Spinal cord (tissue), 10 donors: ENCODE data around the gene LETM1. TPM values are rescaled to one million over a fixed set of nuclear protein-coding genes. Genes with fewer than 3 reads are reported as not detected.

Experiments
- DNase-seq, 6 donors: peaks; one replicate each; pipeline versions ENCODE4 v3.0.0 to v3.0.0-alpha.2; 2013 to 2015; ENCODE audit warnings: low spot score in 6 of 6, low read depth in 4 of 6
- H3K27ac ChIP-seq: one replicate; pipeline ENCODE4 v1.5.1; 2013; ENCODE audit warnings: low read depth, low read length, control low read depth
- H3K27me3 ChIP-seq: one replicate; pipeline ENCODE4 v1.6.1; 2013; ENCODE audit warnings: low read length; ENCODE audit not compliant: control insufficient read depth, insufficient read depth
- H3K36me3 ChIP-seq: one replicate; pipeline ENCODE4 v1.6.1; 2013; ENCODE audit warnings: low read length; ENCODE audit not compliant: control insufficient read depth, insufficient read depth
- H3K4me1 ChIP-seq: one replicate; pipeline ENCODE4 v1.6.1; 2013; ENCODE audit warnings: low read length; ENCODE audit not compliant: control insufficient read depth, insufficient read depth
- H3K4me3 ChIP-seq: one replicate; pipeline ENCODE4 v1.5.1; 2013; ENCODE audit warnings: low read depth, low read length, control low read depth
- H3K9me3 ChIP-seq: one replicate; pipeline ENCODE4 v1.6.1; 2013; ENCODE audit warnings: low read length; ENCODE audit not compliant: control insufficient read depth, insufficient read depth
- WGBS: methylation state at CpG from one replicate; pipeline ENCODE4 v1.1.5; 2013; ENCODE audit warnings: missing lambda C conversion rate; ENCODE audit not compliant: insufficient coverage; 5-methylcytosine and 5-hydroxymethylcytosine counted together
- polyA plus RNA-seq, 2 donors: library from polyadenylated mRNA; unstranded; fragments of 120-200 nt; gene quantifications; one replicate each; pipeline ENCODE4 v1.2.1, GENCODE V29; 2013; ENCODE audit not compliant: insufficient read length in 2 of 2
- total RNA-seq, 2 donors: library from RNA; depleted of rRNA in 1 of 2; stranded (reverse); fragments of 120-200 nt in 1 of 2; fragments of >200 nt in 1 of 2; gene quantifications; one replicate each; pipeline versions ENCODE4 v1.2.3 to v1.2.4, GENCODE V29; 2013 to 2014
- donor health status: healthy.

Gene LETM1
- total and polyA plus RNA-seq, 4 donors, result 29.3 to 50.0 (median 39.6) TPM

GRCh38 chr4:1769692-1770091 lies 86.3 kb downstream of the LETM1 start:
- Histone ChIP-seq H3K27me3 (peaks cover 25% of the 10 kb centered on the region), H3K27ac (no peak overlapping the region), H3K4me1 (peaks cover 94% of the 10 kb centered on the region), H3K36me3 (peaks cover 9% of the 10 kb centered on the region), H3K4me3 (no peak overlapping the region), H3K9me3 (no peaks in the 10 kb centered on the region)
- 74% methylated on average over 6 of the region's 6 CpGs for WGBS
- no peak for DNase-seq

GRCh38 chr4:1768367-1769034 lies 87.5 kb downstream of the LETM1 start:
- H3K27ac ChIP-seq, result no peak overlapping the region
- 59% methylated on average over 16 of the region's 23 CpGs for WGBS
- no peak overlapping the region for H3K4me3 ChIP-seq

GRCh38 chr4:1767770-1768366 lies 88.1 kb downstream of the LETM1 start:
- WGBS, result 10% methylated on average over 8 of the region's 32 CpGs

More at GRCh38 chr4:1768367-1769034, 87.5 kb downstream of the LETM1 start:
- no peak for DNase-seq
- peaks cover 32% of the 10 kb centered on the region for H3K27me3 ChIP-seq
- peaks cover 94% of the 10 kb centered on the region for H3K4me1 ChIP-seq
- H3K9me3 ChIP-seq, result no peaks in the 10 kb centered on the region
- H3K36me3 ChIP-seq, result peaks cover 7% of the 10 kb centered on the region

GRCh38 chr4:1767061-1767769 lies 88.7 kb downstream of the LETM1 start:
- H3K36me3 ChIP-seq, result peaks cover 7% of the 10 kb centered on the region
- under 1% methylated on average over 70 of the region's 84 CpGs for WGBS
- peaks cover 34% of the 10 kb centered on the region for H3K27me3 ChIP-seq
- H3K27ac ChIP-seq, result peak overlapping the region; percentile 69
- no peaks in the 10 kb centered on the region for H3K9me3 ChIP-seq
- peak in 2 of 6 donors; percentile 73 to 77 for DNase-seq
- H3K4me1 ChIP-seq, result peaks cover 93% of the 10 kb centered on the region
- no peak overlapping the region for H3K4me3 ChIP-seq

More at GRCh38 chr4:1767770-1768366, 88.1 kb downstream of the LETM1 start:
- peaks cover 32% of the 10 kb centered on the region for H3K27me3 ChIP-seq
- peaks cover 93% of the 10 kb centered on the region for H3K4me1 ChIP-seq
- no peaks in the 10 kb centered on the region for H3K9me3 ChIP-seq
- H3K27ac ChIP-seq, result no peak overlapping the region
- peaks cover 7% of the 10 kb centered on the region for H3K36me3 ChIP-seq
- H3K4me3 ChIP-seq, result no peak overlapping the region
- peak in 2 of 6 donors; percentile 50 to 62 for DNase-seq

- peaks cover 34% of the 10 kb centered on the region for H3K27me3 ChIP-seq
- peaks cover 93% of the 10 kb centered on the region for H3K4me1 ChIP-seq
- H3K27ac ChIP-seq, result peak overlapping the region; percentile 69
- H3K4me3 ChIP-seq, result no peak overlapping the region
- no peak for DNase-seq
- peaks cover 7% of the 10 kb centered on the region for H3K36me3 ChIP-seq
- H3K9me3 ChIP-seq, result no peaks in the 10 kb centered on the region
- WGBS, result 14% methylated on average over 39 of the region's 41 CpGs
Measured at GRCh38 chr4:1766106-1767060, 89.6 kb downstream of the LETM1 start.

- peaks cover 7% of the 10 kb centered on the region for H3K36me3 ChIP-seq
- no peak for DNase-seq
- H3K4me3 ChIP-seq, result no peak overlapping the region
- H3K4me1 ChIP-seq, result peaks cover 92% of the 10 kb centered on the region
- H3K27me3 ChIP-seq, result peaks cover 34% of the 10 kb centered on the region
- H3K27ac ChIP-seq, result peak overlapping the region; percentile 69
- H3K9me3 ChIP-seq, result no peaks in the 10 kb centered on the region
- WGBS, result 72% methylated on average over 10 of the region's 10 CpGs
Measured at GRCh38 chr4:1765409-1766072, 90.4 kb downstream of the LETM1 start.

GRCh38 chr4:1764670-1765069 lies 91.3 kb downstream of the LETM1 start:
- no peak overlapping the region for H3K4me3 ChIP-seq
- DNase-seq, result no peak
- H3K9me3 ChIP-seq, result no peaks in the 10 kb centered on the region
- peaks cover 10% of the 10 kb centered on the region for H3K36me3 ChIP-seq
- no peak overlapping the region for H3K27ac ChIP-seq
- H3K27me3 ChIP-seq, result peaks cover 31% of the 10 kb centered on the region
- WGBS, result 86% methylated on average over 3 of the region's 9 CpGs
- H3K4me1 ChIP-seq, result peaks cover 92% of the 10 kb centered on the region

GRCh38 chr4:1763550-1764080 lies 92.3 kb downstream of the LETM1 start:
- H3K27me3 ChIP-seq, result peaks cover 29% of the 10 kb centered on the region
- H3K9me3 ChIP-seq, result no peaks in the 10 kb centered on the region
- peaks cover 89% of the 10 kb centered on the region for H3K4me1 ChIP-seq
- no peak overlapping the region for H3K4me3 ChIP-seq
- peak in 2 of 6 donors; percentile 76 to 79 for DNase-seq
- peaks cover 11% of the 10 kb centered on the region for H3K36me3 ChIP-seq
- H3K27ac ChIP-seq, result peak overlapping the region; percentile 76
- WGBS, result 7% methylated on average over 31 of the region's 36 CpGs
